Skin of body (tissue), 2 donors: ENCODE data around the gene DAPP1. TPM values are rescaled to one million over a fixed set of nuclear protein-coding genes. Genes with fewer than 3 reads are reported as not detected.

Source experiments
- DNase-seq: peaks from one replicate; lab custom pipeline; 2025; lab: John Stamatoyannopoulos, UW
- total RNA-seq: library from RNA; depleted of rRNA; stranded (reverse); fragments of >200 nt; gene quantifications from one replicate; pipeline ENCODE4 v1.2.3, GENCODE V29; 2014

The DAPP1 gene
- total RNA-seq, 1 donor from 2014 or later = 27.6 TPM

DNA sequence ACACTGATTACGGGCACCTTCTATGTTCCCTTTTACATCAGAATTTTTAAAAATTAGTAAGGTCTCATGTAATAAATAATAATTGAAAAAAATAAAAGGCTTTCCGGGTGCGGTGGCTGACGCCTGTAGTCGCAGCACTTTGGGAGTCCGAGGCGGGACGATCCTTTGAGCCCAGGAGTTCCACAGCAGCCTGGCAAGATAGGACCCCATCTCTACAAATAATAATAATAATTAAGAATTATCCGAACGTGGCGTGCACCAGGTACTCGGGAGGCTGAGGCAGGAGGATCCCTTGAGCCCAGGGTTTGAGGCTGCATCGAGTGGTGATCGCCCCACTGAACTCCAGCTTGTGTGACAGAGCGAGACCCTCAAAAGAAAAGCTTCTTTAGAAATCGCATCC, 78.4 kb downstream of the DAPP1 start:
- DNase-seq = no peak

DNA sequence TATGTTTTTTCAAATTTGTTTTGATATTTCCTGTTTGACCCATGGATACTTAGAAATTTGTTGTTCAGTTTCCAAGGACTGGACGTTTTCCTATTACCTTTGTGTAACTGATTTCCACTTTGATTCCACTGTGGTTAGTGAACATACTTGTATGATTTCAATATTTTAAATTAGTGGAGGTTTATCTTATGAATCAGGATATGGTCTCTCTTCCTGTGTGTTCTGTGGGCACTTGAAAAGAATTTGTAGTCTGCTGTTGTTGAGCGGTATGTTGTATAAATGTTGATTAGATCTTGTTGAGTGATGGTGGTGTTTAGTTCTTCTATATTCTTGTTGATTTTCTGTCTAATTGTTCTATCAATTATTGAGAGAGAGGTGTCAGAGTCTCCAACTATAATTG, 98.8 kb downstream of the DAPP1 start:
- no peak for DNase-seq

DNA sequence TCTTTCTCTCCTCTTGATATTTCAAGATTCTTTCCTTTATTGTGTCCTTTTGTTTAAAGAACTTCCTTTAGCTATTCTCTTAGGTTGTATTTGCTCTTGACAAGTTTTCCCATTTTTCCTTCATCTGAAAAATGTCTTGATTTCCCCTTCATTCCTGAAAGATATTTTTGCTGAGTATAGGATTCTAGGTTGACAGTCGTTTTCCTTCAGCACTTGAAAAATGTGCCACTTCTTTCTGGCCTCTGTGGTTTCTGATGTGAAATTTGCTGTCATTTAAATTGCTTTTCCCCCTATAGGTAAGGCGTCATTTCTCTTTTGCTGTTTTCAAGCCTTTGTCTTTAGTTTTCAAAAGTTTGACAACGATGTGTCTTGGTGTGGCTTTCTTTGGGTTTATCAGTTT, 100.9 kb downstream of the DAPP1 start:
- no peak for DNase-seq

DNA sequence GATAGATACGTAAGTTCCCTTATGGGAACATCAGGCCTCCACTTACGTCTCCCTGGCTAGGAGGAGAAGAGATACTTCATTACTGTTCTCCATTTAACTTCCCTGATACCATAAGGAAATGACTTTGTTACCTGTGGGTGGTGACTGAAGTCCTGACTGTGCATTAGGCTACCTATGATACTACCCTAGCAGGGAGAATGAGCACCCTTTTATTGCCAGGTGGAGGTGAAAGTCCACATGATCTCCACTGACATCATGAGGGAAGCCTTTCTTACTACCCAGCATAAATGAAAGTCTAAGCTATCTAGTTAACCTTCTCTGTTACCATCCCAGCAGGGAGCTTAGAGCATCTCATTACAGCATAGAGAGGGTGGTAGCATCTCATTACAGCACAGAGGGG, 102.0 kb downstream of the DAPP1 start:
- DNase-seq = no peak

Other genes with a start within 250 kb of the DAPP1 start
- 0.30 TPM for gene MTTP, start 242.0 kb upstream of the DAPP1 start, total RNA-seq
- gene C4orf54, start 159.0 kb upstream of the DAPP1 start, total RNA-seq = 15.6 TPM
- gene LAMTOR3, start 77.6 kb downstream of the DAPP1 start, total RNA-seq = 34.0 TPM
- gene DNAJB14, start 129.8 kb downstream of the DAPP1 start, total RNA-seq = 39.9 TPM
- gene H2AZ1, start 133.4 kb downstream of the DAPP1 start, total RNA-seq = 123 TPM